ENCODE measurements around the gene SIGLEC15.

Gene SIGLEC15

DNA sequence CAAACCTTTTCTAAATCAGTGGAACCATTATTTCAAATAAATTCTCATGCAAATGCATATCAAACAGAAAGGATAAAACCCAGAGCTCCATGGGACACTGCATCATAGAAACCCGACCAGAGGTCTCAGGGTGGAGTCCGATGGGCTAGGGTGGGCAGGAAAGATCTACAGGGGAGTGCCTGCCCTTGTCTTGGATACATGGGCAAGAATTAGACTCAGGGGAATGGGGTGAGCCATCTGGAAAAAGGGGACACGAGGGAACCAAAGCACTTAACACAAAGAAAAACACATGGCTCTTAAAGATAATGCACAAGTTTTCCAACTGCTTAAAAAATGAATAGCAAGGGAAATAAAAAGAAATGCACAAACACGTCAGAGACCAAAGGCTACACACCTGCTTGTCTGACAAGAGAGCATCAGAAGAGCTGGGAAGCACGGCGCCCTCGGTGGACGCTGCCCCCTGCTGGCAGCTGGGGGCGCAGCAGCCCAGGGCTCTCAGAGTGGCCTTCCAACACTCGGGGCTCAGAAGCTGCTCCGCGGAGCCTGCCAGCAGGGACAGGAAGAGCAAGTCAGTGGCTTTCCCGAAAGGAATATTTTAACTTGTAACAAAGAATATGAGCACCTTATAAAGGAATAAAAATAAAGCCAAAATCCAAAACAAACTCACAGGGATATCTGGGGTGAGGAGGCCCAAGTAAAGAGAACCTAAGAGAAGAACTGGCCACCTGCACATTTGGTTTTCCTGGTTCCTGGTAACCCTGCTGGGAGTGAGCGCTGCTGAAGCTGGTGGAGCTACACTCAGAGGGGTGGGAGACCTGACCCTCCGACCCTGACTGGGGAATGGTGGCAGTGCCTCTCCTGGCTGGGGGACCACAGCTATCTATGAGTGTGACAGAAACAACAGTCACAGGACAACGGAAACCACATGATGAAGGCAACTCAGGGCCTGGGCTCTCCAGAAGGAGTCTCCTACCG lies 54.5 kb downstream of the SIGLEC15 start:
- peak; percentile 79 for DNase-seq (ENCODE audit: low spot score)

- no peak for DNase-seq (ENCODE audit: low spot score)
These were observed 55.5 kb downstream of the SIGLEC15 start for GRCh38 chr18:45880876-45881558.

DNA sequence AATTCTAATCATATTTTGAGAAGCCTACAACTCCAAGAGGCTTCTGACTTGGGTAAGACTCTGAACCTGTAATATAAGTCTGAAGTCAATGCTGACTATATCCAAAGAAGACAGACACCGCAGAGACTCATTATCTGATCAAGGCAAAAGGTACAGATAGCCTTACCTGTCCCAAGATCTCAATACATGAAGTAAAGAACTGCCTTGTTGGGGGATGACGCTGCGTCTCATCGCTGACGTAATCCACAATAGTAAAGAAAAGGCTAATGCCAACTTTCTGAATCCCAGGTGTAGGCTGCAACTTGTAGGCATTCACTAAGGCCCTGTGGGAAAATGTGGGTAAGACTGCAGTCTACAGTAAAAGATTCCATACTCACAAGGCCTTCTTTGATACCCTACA lies 62.1 kb downstream of the SIGLEC15 start:
- DNase-seq (ENCODE audit: low spot score) = no peak

DNA sequence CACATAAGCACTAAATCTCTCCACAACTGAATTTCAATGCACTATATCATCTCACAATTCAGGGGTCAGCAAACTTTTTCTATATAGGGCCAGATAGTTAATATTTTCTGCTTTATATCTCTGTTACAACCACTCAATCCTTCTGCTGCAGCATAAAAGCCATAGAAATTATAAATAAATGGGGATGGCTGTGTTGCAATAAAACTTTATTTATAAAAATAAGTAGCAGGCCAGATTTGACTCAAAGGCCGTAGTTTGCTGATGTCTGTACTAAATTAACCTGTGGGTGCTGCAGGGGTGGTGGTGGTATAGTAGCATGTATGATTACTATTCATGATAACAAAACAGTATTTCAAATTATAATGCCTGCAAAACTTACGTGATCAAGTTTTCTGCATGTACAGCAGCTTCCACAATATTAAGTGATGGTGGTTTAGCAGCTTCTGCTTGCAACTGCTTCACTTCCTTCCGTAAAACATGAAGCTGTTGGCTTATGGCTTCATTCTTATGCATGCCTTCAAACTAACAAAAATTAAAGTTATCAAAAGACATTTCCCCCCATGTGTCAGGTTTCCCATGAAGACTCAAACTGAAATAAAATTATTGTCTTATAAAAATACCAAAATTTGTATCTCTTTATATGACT lies 64.1 kb downstream of the SIGLEC15 start:
- no peak for DNase-seq (ENCODE audit: low spot score)

GRCh38 chr18:45890606-45891005 lies 65.1 kb downstream of the SIGLEC15 start:
- no peak for DNase-seq (ENCODE audit: low spot score)

- no peak for DNase-seq (ENCODE audit: low spot score)
These were observed 66.3 kb downstream of the SIGLEC15 start for GRCh38 chr18:45891806-45892205.
